MCF 10A (cell line): ENCODE results near the gene MEIS3. TPM values are rescaled to one million over a fixed set of nuclear protein-coding genes. Genes with fewer than 3 reads are reported as not detected.
"Not testable (repeated sequence)": the region's sequence is repeated elsewhere in the genome, so short reads cannot be mapped to it uniquely, and the experiment has no call there.

ENCODE experiments used
- BruUV-seq: library from RNA; stranded (reverse); fragments of 400-500 nt; replicated peaks from 2 replicates; lab custom pipeline; 2021; lab: Mats Ljungman, UMichigan
- CTCF ChIA-PET: fragments of 300-600 bp; sonication (Branson Sonifier 250); formaldehyde crosslinking; extraction: SDS; loops from one replicate; lab custom pipeline; 2021; ENCODE audit warnings: antibody characterized with exemption, inconsistent platforms; lab: Yijun Ruan, JAX
- POLR2A ChIA-PET: fragments of 300-600, 350-650 bp; sonication (Branson Sonifier 250); formaldehyde crosslinking; extraction: SDS; loops from one replicate; lab custom pipeline; 2020; ENCODE audit warnings: antibody characterized with exemption, inconsistent platforms; lab: Yijun Ruan, JAX
- DNase-seq: peaks from one replicate; pipeline ENCODE4 v3.0.0-alpha.2; 2018; ENCODE audit not compliant: unreplicated experiment
- H3K27ac Mint-ChIP-seq: one replicate; pipeline ENCODE4 v1.8.0; 2022; ENCODE audit warnings: mild to moderate bottlenecking, low read depth, mixed read lengths; ENCODE audit not compliant: unreplicated experiment
- H3K27me3 Mint-ChIP-seq: one replicate; pipeline ENCODE4 v1.8.0; 2022; ENCODE audit warnings: mixed read lengths; ENCODE audit not compliant: insufficient read depth, unreplicated experiment
- H3K36me3 Mint-ChIP-seq: one replicate; pipeline ENCODE4 v1.8.0; 2022; ENCODE audit warnings: mild to moderate bottlenecking, moderate library complexity, mixed read lengths; ENCODE audit not compliant: insufficient read depth, unreplicated experiment
- H3K4me1 Mint-ChIP-seq: one replicate; pipeline ENCODE4 v1.8.0; 2022; ENCODE audit warnings: mixed read lengths; ENCODE audit not compliant: insufficient read depth, unreplicated experiment
- H3K4me3 Mint-ChIP-seq: one replicate; pipeline ENCODE4 v1.8.0; 2022; ENCODE audit warnings: mild to moderate bottlenecking, moderate library complexity, mixed read lengths; ENCODE audit not compliant: unreplicated experiment
- H3K9me3 Mint-ChIP-seq: one replicate; pipeline ENCODE4 v1.8.0; 2022; ENCODE audit warnings: mixed read lengths; ENCODE audit not compliant: unreplicated experiment
- CTCF ChIP-seq: fragments of 200-600 bp; IDR thresholded peaks from one replicate; pipeline ENCODE4 v1.8.0; 2022; ENCODE audit warnings: antibody characterized with exemption, mild to moderate bottlenecking; ENCODE audit not compliant: unreplicated experiment
- intact Hi-C: fragments of 100-400 bp; cut with micrococcal nuclease; formaldehyde crosslinking; loops from 2 replicates; pipeline ENCODE4 v1.14.1; 2022
- total RNA-seq: library from RNA; stranded (reverse); gene quantifications from 2 replicates; pipeline ENCODE4 v1.2.3, GENCODE V29; 2022

The MEIS3 gene
- total RNA-seq, 1 experiment from 2014 or later: 6.6 TPM

- H3K4me3 Mint-ChIP-seq, intact Hi-C loops, H3K4me1 Mint-ChIP-seq, BruUV-seq, H3K27ac Mint-ChIP-seq, H3K27me3 Mint-ChIP-seq, DNase-seq, H3K9me3 Mint-ChIP-seq: not testable (repeated sequence)
- POLR2A ChIA-PET: interaction anchor here (0.6 to 1.7 kb wide), 3 partner anchors 8 to 35 kb away, joined by 3 to 5 read pairs (median 3); partner anchors contain the start of gene DHX34
- H3K36me3 Mint-ChIP-seq: peaks cover 38% of the 10 kb centered on the region
- CTCF ChIA-PET: interaction anchor here (1.7 kb wide), 1 partner anchor 36 kb away, joined by 16 read pairs; the partner anchor contains the start of gene DHX34
Measured at GRCh38 chr19:47384533-47384932, 34.8 kb downstream of the MEIS3 start.

GRCh38 chr19:47383890-47384289 is 35.4 kb downstream of the MEIS3 start:
- CTCF ChIA-PET, intact Hi-C loops, BruUV-seq, H3K27ac Mint-ChIP-seq, H3K4me3 Mint-ChIP-seq, H3K9me3 Mint-ChIP-seq, H3K27me3 Mint-ChIP-seq, DNase-seq, H3K4me1 Mint-ChIP-seq: not testable (repeated sequence)
- POLR2A ChIA-PET: interaction anchor here (0.6 kb wide), 1 partner anchor 35 kb away, joined by 3 read pairs; the partner anchor contains the start of gene DHX34
- peaks cover 43% of the 10 kb centered on the region for H3K36me3 Mint-ChIP-seq

- Mint-ChIP-seq H3K4me1 (no peaks in the 10 kb centered on the region), H3K27me3 (no peaks in the 10 kb centered on the region), H3K27ac (no peak overlapping the region), H3K9me3 (no peaks in the 10 kb centered on the region), H3K4me3 (no peak overlapping the region), H3K36me3 (peaks cover 53% of the 10 kb centered on the region)
- DNase-seq: no peak
- POLR2A ChIA-PET: interaction anchor here (0.5 kb wide), 1 partner anchor 248 kb away, joined by 4 read pairs; no protein-coding TSS in a partner anchor
- intact Hi-C loops: no loop called here
- TF ChIP-seq CTCF: no peak
- CTCF ChIA-PET: interaction anchor here (1.0 kb wide), 1 partner anchor 10 kb away, joined by 3 read pairs; no protein-coding TSS in a partner anchor
- BruUV-seq: no TSS peak
Measured at GRCh38 chr19:47381653-47382279, 37.6 kb downstream of the MEIS3 start.

GRCh38 chr19:47381121-47381520 is 38.2 kb downstream of the MEIS3 start:
- no peaks in the 10 kb centered on the region for H3K4me1 Mint-ChIP-seq
- intact Hi-C loops: no loop called here
- no peaks in the 10 kb centered on the region for H3K9me3 Mint-ChIP-seq
- no peak for TF ChIP-seq CTCF
- ChIA-PET CTCF (no interaction called here), POLR2A (no interaction called here)
- no peak overlapping the region for H3K4me3 Mint-ChIP-seq
- no TSS peak for BruUV-seq
- no peak for DNase-seq
- peaks cover 55% of the 10 kb centered on the region for H3K36me3 Mint-ChIP-seq
- no peak overlapping the region for H3K27ac Mint-ChIP-seq
- no peaks in the 10 kb centered on the region for H3K27me3 Mint-ChIP-seq

- intact Hi-C loops: no loop called here
- TF ChIP-seq CTCF: no peak
- H3K9me3 Mint-ChIP-seq: no peaks in the 10 kb centered on the region
- no peak for DNase-seq
- H3K27me3 Mint-ChIP-seq: no peaks in the 10 kb centered on the region
- BruUV-seq: no TSS peak
- no peaks in the 10 kb centered on the region for H3K4me1 Mint-ChIP-seq
- CTCF ChIA-PET: no interaction called here
- POLR2A ChIA-PET: no interaction called here
- peaks cover 59% of the 10 kb centered on the region for H3K36me3 Mint-ChIP-seq
- no peak overlapping the region for H3K4me3 Mint-ChIP-seq
- no peak overlapping the region for H3K27ac Mint-ChIP-seq
Measured at GRCh38 chr19:47380559-47380958, 38.8 kb downstream of the MEIS3 start.
